Measurements from ENCODE around the gene SLC4A4. TPM values are rescaled to one million over a fixed set of nuclear protein-coding genes. Genes with fewer than 3 reads are reported as not detected.

SLC4A4 gene
- total and polyA plus RNA-seq, 2 of the 8 experiments (the other 6 are each of a cell fraction or from before 2014, with no cell fraction given), result 0.67 to 2.8 TPM

- Histone ChIP-seq H2BK20ac (ENCODE audit: low read length) (no peak overlapping the region), H3K23me2 (ENCODE audit: low read depth, low read length) (no peaks in the 10 kb centered on the region), H3K56ac (replicated peaks; ENCODE audit: insufficient read length, low read depth, low read length) (no peak overlapping the region), H2BK15ac (ENCODE audit: low read length) (no peak overlapping the region), H3K18ac (ENCODE audit: extremely low read depth, low read length) (no peak overlapping the region), H4K5ac (ENCODE audit: insufficient read length, low read depth, low read length) (no peak overlapping the region), H2BK120ac (replicated peaks; ENCODE audit: low read depth, low read length) (no peak overlapping the region), H3K27me3 (replicated peaks in 1 of 4; ENCODE audit: control insufficient read depth in 3 of 4, extremely low read depth in 1 of 4, insufficient read depth in 3 of 4, low read length in 3 of 4) (no peaks in the 10 kb centered on the region), H4K20me1 (replicated peaks in 1 of 2; ENCODE audit: control insufficient read depth in 1 of 2, insufficient read depth in 2 of 2, low read length in 2 of 2) (no peaks in the 10 kb centered on the region), H3K23ac (ENCODE audit: insufficient read length) (no peak overlapping the region), H3K9me3 (ENCODE audit: insufficient read depth in 2 of 2, low read depth in 1 of 2, low read length in 1 of 2) (no peaks in the 10 kb centered on the region), H3K79me1 (ENCODE audit: low read depth, low read length) (no peaks in the 10 kb centered on the region), H3K27ac (ENCODE audit: low read depth, low read length) (no peak overlapping the region), H3K79me2 (ENCODE audit: control insufficient read depth in 1 of 2, insufficient read depth in 2 of 2, low read length in 2 of 2) (no peaks in the 10 kb centered on the region), H2BK12ac (ENCODE audit: low read depth, low read length) (no peak overlapping the region), H2AK5ac (ENCODE audit: low read depth, low read length) (no peak overlapping the region), H3K4ac (replicated peaks; ENCODE audit: insufficient read length, low read depth, low read length) (no peak overlapping the region), H2AFZ (ENCODE audit: low read length) (no peak overlapping the region), H3K4me1 (replicated peaks in 1 of 4; ENCODE audit: control insufficient read depth in 3 of 4, insufficient read depth in 4 of 4, low read length in 3 of 4) (no peaks in the 10 kb centered on the region), H3K4me3 (ENCODE audit: extremely low read depth in 1 of 4, insufficient read depth in 2 of 4, low read depth in 3 of 4, low read length in 4 of 4) (no peak overlapping the region), H4K8ac (ENCODE audit: extremely low read depth, insufficient read depth, low read length) (no peak overlapping the region), H4K91ac (replicated peaks; ENCODE audit: insufficient read length, low read length) (no peak overlapping the region), H3K9ac (replicated peaks in 1 of 4; ENCODE audit: extremely low read depth in 1 of 4, low read depth in 3 of 4, low read length in 3 of 4) (no peak overlapping the region), H3K14ac (ENCODE audit: insufficient read length) (no peak overlapping the region), H2BK5ac (ENCODE audit: low read depth, low read length) (no peak overlapping the region), H3K4me2 (ENCODE audit: insufficient read depth in 1 of 2, low read depth in 2 of 2, low read length in 2 of 2) (no peak overlapping the region), H3K36me3 (ENCODE audit: control insufficient read depth in 2 of 4, insufficient read depth in 4 of 4, low read length in 3 of 4) (no peaks in the 10 kb centered on the region)
- FAIRE-seq (no peak), DNase-seq (ENCODE audit: low read depth in 1 of 2, low spot score in 2 of 2) (no peak)
- ChIA-PET CTCF (ENCODE audit: partially characterized antibody) (no interaction called here), POLR2A (ENCODE audit: partially characterized antibody) (no interaction called here)
- WGBS, 2 experiments (ENCODE audit: extremely low coverage in 1 of 2, insufficient coverage in 1 of 2, insufficient read length in 1 of 2, insufficient replicate concordance in 2 of 2, low coverage in 1 of 2, low lambda C conversion rate in 2 of 2, missing lambda C conversion rate in 1 of 2), result 86% methylated on average over 2 of the region's 2 CpGs; no CpG with 5 or more reads in 1 of the 2 experiments
- no peak for TF ChIP-seq RAD21 (IDR thresholded peaks at IDR 0.05 in 1 of 2, conservative IDR thresholded peaks at IDR 0.05 in 1 of 2; ENCODE audit: low read depth in 2 of 2, low read length in 2 of 2)
- TF ChIP-seq RBBP5 (IDR thresholded peaks at IDR 0.05; ENCODE audit: borderline replicate concordance, low read depth, low read length), result no peak
- TF ChIP-seq POLR2A (IDR thresholded peaks at IDR 0.05; ENCODE audit: control extremely low read depth in 1 of 2, low read depth in 2 of 2, low read length in 2 of 2), result no peak
- TF ChIP-seq KDM5A (IDR thresholded peaks at IDR 0.05; ENCODE audit: low read length), result no peak
- no peak for TF ChIP-seq SP1 (IDR thresholded peaks at IDR 0.05; ENCODE audit: low read depth, low read length)
- no peak for TF ChIP-seq SUZ12 (IDR thresholded peaks at IDR 0.05; ENCODE audit: low read length)
- TF ChIP-seq TAF7 (optimal IDR thresholded peaks at IDR 0.05; ENCODE audit: borderline replicate concordance, low read depth, low read length), result no peak
- TF ChIP-seq GABPA (IDR thresholded peaks at IDR 0.05; ENCODE audit: borderline replicate concordance, insufficient read depth, low read length), result no peak
- TF ChIP-seq CEBPB (IDR thresholded peaks at IDR 0.05; ENCODE audit: low read depth, low read length), result no peak
- TF ChIP-seq RXRA (IDR thresholded peaks at IDR 0.05; ENCODE audit: insufficient read depth, low read depth, low read length), result no peak
- TF ChIP-seq SIRT6 (IDR thresholded peaks at IDR 0.05; ENCODE audit: low read length), result no peak
- TF ChIP-seq NANOG (IDR thresholded peaks at IDR 0.05; ENCODE audit: insufficient read depth, low read depth, low read length, poor library complexity, severe bottlenecking), result no peak
- no peak for TF ChIP-seq USF2 (IDR thresholded peaks at IDR 0.05; ENCODE audit: low read length)
- no peak for TF ChIP-seq SP2 (IDR thresholded peaks at IDR 0.05; ENCODE audit: low read length)
These were observed 91.8 kb downstream of the SLC4A4 start for GRCh38 chr4:71430609-71431008.

Data from H1 (cell line).